HG02973 (cell line): ENCODE measurements around the gene ZNF839.

Experiments used
- ATAC-seq: cut with Tn5 transposase; IDR thresholded peaks from one replicate; pipeline ENCODE4 v1.9.1; 2021; ENCODE audit warnings: moderate library complexity; ENCODE audit not compliant: unreplicated experiment

Gene ZNF839

GRCh38 chr14:102371361-102371760 lies 51.8 kb downstream of the ZNF839 start:
- ATAC-seq = no peak

DNA sequence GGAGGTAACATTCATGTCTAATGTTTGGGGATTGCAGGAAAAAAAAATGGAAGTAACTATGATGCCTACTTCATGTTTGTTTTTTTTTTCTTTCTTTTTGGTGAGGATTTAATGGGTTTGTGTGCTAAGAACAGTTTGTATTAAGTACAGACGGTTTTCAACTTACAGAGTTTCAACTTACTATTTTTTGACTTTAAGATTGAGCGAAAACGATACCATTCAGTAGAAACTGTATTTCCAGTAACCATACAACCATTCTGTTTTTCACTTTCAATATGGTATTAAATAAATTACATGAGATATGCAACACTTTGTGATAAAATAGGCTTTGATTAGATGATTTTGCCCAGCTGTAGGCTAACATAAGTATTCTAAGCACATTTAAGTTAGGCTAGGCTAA lies 53.6 kb downstream of the ZNF839 start:
- ATAC-seq = no peak

DNA sequence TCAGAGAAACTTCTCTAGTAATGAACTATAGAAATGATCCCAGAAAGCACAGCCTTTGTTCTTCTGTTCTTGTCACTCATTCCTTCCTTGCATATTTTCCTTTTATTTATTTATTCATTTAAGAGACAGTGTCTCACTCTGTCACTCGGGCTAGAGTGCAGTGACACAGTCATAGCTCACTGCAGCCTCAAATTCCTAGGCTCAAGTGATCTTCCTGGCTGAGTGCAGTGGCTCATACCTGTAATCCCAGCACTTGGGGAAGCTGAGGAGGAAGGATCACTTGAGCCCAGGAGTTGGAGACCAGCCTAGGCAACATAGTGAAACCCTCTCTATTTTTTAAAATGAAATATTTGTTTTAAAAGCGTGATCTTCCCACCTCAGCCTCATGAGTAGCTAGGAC lies 54.7 kb downstream of the ZNF839 start:
- ATAC-seq = no peak

DNA sequence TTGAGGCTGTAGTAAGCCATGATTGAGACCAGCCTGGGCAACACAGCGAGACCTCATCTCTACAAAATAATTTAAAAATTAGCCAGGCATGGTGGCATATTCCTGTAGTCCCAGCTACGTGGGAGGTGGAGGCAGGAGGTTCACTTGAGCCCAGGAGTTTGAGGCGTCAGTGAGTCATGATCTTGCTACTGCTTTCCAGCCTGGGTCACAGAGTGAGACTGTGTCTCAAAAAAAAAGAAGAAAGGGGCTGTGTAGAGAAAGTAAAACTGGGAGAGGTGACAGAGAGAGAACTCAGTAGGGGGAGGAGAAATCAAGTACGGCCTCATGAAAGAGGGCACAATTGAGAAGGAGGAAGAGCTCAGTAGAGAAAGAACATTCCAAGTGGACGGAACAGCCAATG lies 55.6 kb downstream of the ZNF839 start:
- ATAC-seq = no peak

- no peak for ATAC-seq
Measured at GRCh38 chr14:102377696-102378095, 58.1 kb downstream of the ZNF839 start.

- ATAC-seq = no peak
Measured at GRCh38 chr14:102378830-102379229, 59.3 kb downstream of the ZNF839 start.

DNA sequence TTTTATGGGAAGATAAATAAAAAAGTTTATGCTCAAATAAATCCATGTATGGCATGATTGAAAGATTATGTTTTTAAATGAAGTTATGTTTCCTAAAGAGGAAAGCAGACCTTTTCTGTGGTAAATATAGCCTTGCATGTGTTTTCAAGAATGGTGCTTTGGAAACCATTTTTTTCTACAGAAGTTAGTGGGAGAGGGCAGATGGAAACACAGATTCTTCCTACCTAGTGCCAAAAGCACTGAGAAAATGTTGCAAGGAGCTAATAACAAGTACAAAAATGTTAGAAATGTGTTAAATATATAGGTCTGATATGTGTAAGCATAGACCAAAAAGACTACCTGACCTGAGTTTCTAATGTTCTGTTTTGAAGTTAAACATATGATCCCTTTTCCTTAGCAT lies 67.5 kb downstream of the ZNF839 start:
- ATAC-seq = no peak

- no peak for ATAC-seq
Measured at GRCh38 chr14:102389246-102389645, 69.7 kb downstream of the ZNF839 start.

GRCh38 chr14:102390064-102390855 lies 70.7 kb downstream of the ZNF839 start:
- no peak for ATAC-seq
